Activated CD8-positive, alpha-beta memory T cell treated with anti-CD3 and anti-CD28 coated beads, Interleukin-2, amount 50 U/mL, for 48 hours (primary cell): ENCODE data around the gene ADGRV1.

Experiments
- DNase-seq: peaks from one replicate; pipeline ENCODE4 v3.0.0-alpha.2; 2020

ADGRV1 gene

DNA sequence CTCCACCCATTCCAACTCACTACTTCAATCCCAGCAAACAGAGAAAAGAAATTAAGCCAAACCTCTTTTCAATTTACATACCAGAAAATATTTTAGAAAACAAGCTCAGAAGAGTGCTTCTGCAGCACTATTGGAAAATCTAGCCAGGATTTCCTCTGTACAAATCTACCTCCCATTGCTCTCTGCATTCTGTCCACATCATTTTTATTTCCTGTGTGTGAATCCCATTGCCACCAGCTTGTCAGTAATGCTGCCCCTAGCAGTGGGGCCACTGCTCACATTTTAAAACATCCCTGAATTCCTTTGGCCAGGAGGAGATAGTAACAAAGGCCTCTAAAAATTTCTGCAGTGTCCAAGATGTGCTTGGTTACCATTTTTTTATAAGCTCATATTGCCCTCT, 592.0 kb downstream of the ADGRV1 start:
- DNase-seq, result no peak

DNA sequence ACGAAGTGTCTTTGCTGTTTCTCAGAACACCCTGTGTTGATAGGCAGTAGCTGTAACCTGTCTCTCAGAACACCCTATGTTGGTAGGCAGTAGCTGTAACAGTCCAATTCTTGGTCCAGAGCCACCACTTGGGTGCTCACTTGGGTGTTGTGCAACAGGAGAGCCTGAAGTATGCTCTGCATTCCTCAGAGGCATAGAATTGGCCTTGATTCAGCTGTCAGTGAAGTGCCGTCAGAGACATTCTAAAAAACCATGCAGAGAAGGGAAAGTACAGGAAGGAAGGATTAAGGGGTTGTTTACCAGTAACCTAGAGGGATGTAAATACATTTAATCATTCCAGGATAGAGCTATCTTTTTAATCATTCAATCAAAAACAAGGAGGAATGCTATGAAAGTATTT, 593.4 kb downstream of the ADGRV1 start:
- DNase-seq, result no peak

DNA sequence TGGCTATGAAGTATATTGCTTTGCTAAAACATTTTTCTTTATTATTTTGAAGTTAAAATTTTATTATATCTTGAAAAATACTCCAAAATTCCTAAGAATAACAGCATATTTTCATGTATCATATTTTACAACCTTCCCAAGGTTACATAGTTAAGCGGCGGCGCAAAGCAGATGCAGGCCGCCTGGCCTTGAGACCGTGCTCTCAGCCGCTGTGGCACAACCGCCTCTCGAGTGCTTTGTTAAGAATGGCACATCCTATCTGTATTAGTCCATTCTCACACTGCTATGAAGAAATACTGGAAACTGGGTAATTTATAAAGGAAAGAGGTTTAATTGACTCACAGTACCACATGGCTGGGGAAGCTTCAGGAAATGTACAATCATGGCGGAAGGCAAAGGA, 595.7 kb downstream of the ADGRV1 start:
- no peak for DNase-seq

GRCh38 chr5:91155274-91155673, 596.7 kb downstream of the ADGRV1 start:
- no peak for DNase-seq

GRCh38 chr5:91156242-91156641, 597.6 kb downstream of the ADGRV1 start:
- DNase-seq, result no peak

DNA sequence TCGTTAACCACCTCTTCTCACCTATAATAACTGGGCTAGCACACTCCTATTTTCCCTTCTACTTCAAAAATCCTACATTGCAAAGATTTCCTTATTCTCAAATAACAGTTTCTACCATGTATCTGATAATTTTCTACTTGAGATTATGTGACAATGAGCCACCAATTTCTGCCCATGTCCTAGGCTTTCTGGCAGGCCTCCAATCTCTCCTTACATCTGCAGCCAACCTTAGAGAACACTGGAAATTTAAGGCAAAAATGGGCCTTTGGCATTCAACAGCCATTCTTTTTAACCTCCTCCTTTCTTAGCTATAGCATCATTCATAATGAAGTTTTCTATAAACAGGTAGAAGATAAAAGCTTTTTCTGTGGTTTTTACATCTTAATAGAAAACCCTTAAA, 599.4 kb downstream of the ADGRV1 start:
- no peak for DNase-seq

- no peak for DNase-seq
These were observed 601.0 kb downstream of the ADGRV1 start for GRCh38 chr5:91159647-91160046.

DNA sequence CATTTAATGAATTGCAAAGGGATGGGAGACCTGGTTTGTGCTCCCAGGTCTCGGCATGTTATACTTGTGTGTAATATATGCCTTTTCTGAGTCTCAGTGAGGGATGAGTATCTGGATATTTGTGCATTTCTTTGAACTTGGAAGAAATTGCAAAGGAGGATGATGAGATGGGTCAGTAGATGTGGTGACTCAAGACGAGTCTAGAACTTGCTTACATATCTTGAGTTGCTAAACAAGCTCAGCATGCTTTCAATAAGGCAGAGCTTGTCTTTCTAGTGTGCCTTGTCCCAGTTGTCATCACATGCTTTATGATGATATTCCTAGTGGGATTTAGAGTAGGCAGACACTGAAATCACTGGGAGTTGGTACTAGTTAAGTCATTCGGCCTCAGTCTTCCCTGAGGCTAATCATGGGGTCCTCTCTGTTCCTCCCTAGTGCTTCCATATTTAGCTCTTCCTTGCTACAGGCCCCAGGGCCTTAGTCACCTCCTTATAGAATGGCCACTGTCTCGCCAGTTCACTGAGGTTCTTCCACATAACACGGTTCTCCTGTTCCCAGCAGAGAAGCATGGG, 602.2 kb downstream of the ADGRV1 start:
- no peak for DNase-seq

DNA sequence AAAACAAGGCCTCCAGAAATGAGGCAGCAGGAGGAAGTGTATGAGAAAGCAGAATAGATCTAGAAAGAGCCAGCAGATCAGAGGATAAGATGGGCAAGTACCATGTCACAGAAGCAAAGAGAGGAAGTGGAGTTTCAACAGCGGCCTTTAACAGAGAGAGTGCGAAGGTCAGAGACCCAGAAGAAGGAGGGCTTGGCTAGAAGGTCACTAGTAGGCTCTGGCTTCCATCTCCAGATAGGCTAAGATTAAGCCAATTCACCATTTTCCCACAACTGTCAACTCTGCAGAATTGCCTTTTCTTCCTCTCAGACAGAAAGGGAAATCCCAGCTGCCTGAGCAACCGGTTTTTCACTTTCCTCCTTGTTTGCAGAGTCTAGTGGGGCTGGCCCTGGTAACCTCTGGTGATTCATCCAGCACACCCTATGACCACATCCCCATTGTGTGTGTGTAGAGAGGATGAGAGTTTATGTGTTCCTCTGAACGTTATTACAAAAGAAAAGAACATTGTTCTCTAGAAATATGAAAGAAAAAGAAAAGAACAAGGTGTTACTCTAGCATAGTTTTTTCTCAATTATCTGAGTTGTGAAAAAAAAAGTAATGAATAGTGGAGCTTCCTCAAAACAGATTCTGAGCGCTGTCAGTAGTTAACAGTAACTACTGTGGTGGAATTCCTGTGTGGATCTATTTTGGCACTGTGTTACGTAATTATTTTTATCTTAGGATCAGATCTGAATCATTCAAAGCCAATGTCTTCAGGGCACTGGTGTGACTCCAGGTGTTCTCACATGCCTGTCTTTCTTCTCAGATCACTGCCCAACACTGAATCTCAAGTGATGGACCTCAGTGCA, 604.2 kb downstream of the ADGRV1 start:
- DNase-seq, result peak; percentile 71

DNA sequence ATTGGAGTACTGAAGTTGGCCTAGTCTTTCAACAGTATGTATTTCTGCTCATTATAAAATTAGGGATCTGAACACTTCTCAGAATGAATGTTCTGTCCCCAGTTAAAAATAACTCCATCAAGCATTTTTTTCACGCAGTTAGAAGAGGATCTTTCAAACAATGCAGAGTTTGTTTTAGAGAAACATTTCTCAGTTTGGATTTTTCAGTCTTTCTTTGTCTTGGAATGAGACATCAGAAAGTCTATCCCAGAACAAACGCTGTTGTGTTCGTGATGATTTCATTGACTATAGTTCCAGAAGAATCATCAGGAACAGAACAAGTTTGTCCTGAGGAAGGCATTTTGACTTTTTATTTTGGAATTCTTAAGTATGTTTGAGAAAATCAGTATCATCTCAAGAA, 605.8 kb downstream of the ADGRV1 start:
- DNase-seq, result no peak

DNA sequence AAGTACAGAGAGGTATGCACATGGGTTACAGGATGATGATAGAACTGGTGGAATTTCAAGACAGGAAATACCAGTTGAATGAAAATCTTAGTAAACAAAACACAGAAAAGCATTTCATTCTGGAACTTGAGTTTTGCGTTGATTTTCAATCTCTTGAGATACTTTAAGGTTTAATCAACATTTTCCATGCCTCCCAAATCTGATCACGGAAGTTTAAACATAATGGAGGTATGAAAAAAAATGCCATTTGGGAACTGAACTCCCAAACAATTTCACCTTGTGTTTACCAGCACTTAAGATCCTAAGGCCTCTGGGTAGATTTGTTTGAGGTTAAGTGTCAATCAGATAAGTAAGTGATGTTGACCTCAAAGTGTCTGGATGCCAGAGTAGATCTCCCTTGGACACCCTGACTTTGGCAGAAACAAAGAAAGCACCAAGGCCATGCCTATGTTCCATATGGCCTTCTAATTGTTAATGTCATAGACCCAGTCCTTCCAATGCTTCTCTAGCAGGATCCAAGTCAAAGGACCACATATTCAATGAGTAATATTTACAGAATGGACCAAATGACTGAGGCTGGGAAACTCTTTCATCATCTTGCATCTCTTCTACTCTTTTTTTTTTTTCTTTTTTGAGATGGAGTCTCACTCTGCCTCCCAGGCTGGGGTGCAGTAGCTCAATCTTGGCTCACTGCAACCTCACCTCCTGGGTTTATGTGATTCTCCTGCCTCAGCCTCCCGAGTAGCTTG, 607.6 kb downstream of the ADGRV1 start:
- no peak for DNase-seq

DNA sequence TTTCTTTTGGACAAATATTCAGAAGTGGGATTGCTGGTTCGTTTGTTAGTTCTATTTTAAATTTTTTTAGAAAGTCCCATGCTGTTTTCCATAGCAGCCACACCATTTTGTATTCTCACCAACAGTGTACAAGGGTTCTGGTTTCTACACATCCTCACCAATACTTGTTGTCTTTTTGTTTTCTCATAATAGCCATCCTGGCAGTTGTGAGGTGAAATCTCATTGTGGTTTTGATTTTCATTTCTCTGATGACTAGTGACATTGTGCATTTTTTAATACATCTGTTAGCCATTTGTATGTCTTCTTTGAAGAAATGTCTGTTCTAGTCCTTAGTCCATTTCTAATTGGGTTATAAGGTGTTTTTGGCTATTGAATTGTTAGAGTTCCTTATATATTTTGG, 610.3 kb downstream of the ADGRV1 start:
- DNase-seq, result no peak

GRCh38 chr5:91170266-91170665, 611.7 kb downstream of the ADGRV1 start:
- DNase-seq, result no peak

DNA sequence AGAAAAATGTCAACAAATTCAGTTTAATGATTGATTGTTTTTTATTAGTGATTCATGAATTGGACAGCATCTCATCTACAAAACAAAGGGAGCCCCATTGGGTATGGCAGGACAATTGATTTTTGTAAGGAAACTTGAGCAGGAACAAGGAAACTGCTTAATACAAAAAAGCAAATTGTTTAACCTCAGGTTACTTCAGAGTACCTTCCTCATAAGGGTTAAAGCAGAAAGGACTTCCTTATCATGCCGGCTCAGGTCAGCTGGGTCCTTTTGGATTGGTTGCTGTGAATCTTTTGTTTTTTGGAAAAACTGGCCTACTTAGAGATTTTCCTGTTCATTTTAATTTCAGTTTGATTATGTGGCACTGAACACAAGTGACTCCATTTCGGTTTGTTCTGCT, 612.7 kb downstream of the ADGRV1 start:
- no peak for DNase-seq

DNA sequence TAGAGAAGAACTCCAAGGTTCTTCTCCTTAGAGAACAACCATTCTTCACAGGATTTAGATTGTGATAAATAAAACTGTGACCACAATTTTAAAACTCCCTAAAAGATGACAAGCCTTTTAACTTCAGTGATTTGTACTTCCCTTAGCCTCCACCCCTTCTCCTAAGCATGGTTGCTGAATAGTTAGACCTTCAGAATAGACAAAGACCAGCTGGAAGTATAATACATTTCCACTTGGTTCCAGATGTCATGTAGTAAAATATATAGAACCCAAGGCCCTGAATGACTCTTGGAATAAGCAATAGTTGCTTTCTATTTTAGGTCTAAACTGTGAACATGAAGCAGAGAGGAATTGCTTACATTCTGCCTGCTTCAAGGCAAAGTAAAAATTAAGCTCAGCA, 615.8 kb downstream of the ADGRV1 start:
- DNase-seq, result no peak

DNA sequence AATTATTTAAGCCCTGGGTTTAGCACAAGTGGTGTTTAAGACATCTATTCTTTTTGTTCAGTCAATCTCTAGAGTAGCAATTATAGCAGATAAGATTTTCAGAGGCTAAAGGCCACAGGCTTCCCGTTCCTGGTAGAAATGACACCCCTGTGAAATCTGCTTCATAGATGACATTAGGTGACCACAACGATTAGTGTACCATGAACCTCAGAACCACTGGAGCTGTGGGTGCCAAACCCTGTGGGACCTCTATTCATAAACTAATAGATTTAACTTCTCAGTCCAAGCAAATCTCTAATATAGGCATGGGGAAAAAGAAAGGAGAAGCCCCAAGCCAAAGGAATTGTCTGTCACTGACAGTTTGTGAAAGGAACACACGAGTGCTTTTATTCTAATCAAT, 617.1 kb downstream of the ADGRV1 start:
- DNase-seq, result no peak

DNA sequence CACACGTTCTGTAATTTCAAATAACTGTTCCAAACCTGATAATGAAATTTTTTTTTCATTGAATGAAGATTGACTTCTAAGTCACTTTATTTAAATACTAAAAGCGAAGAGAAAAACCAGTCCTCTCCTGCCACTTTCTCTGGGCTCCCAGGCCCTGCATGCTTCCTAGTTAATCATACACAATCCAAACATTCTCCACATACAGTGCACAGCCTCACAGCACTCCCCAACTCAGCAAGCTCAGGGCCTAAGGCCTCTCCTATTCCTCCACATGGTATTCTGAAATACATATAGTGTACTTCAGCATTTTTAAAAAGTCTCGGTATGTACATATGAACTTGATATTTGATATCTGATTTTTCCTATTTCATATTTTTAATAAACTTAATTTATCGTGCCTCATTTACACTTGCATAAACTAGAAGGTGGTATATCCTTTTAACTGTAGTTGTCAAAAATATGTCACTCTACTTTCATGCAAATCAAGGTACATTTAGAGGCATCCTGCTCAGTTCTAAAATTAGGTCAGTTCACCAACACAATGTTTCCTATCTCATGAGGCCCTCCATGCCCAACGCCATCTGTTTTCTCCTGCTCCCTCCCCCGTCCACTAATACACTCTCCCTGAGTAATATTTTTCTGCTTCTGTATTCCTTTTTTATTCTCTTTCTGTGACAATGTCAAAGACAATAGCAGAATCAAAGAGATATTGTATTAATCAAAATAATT, 617.9 kb downstream of the ADGRV1 start:
- DNase-seq, result no peak

DNA sequence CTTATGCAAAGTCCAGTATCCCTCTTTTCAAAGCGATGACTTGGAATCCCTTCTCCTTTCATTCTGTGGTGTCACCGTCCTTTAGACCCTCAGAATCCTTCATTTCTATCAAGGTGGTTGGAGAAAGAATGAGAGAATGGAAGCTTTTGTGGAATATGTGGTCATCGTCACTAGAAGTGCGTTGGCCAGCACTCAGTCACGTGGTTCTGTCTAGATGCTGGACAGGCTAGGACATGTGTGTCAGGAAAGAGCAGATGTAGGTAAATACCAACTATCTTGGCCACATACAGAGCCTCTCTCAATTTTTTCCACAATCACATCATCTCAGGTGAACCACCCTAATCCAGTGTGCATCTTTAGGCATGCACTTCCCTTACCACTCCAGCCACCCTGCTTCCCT, 618.5 kb downstream of the ADGRV1 start:
- no peak for DNase-seq

GRCh38 chr5:91177639-91178038, 619.0 kb downstream of the ADGRV1 start:
- no peak for DNase-seq

GRCh38 chr5:91178461-91178860, 619.9 kb downstream of the ADGRV1 start:
- DNase-seq, result no peak

DNA sequence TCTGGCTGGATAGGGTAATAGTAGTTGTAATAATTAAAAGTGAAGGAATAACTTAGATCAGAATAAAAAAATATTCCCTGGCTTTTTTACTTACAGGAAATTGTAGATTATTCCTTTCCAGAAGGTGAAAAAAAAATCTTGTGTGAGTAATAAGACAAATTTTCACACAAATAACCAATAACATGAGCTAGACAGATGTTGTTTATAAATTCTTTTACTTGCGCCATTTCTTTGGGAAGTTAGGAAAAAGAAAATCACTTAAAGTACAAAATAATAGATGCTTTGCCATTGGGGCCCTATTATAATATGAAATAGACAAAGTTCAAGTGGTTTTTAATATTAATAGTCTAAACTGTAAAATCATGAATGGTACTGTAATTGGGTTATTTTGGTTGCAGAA, 620.4 kb downstream of the ADGRV1 start:
- DNase-seq, result no peak

GRCh38 chr5:91180506-91180905, 621.9 kb downstream of the ADGRV1 start:
- DNase-seq, result no peak

- no peak for DNase-seq
These were observed 624.2 kb downstream of the ADGRV1 start for GRCh38 chr5:91182763-91183162.
